Hematopoietic multipotent progenitor cell treated with erythropoietin and hydrocortisone succinate and interleukin-3 and kit ligand, for 8 days (in vitro differentiated cells): ENCODE results near the gene KRTAP27-1.

Experiments used
- DNase-seq: peaks from one replicate; pipeline ENCODE4 v3.0.0-alpha.2; 2015

The KRTAP27-1 gene

DNA sequence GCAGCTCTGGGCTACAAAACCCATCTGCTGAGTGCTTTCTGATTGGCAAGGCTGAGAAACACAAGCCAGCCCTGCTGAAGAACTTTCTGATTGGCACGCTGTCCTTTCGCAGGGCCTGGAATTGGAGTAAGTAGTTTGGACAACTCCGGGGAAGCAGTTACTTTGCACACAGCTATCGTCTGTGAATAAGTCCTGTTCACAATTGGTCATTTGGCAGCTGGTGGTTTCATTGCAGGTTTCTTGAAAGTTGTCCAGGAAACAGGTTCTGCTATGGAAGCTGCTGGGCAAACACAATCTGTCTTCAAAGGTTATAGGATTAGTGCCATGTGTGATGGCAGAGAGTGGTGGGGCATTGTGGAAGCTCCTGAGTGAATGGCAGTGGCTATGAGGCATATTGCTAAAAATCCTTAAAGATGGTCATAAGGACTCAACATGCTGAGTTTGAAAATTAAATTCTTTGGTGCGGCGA is at the start of gene KRTAP27-1:
KRTAP27-1 (minus strand) TSS at position 419 of the 469 bp plus-strand sequence; CDS start at position 393, 26 bp downstream.
- DNase-seq, result no peak

- no peak for DNase-seq
Measured at GRCh38 chr21:30382201-30382600, 44.7 kb upstream of the KRTAP27-1 start.

DNA sequence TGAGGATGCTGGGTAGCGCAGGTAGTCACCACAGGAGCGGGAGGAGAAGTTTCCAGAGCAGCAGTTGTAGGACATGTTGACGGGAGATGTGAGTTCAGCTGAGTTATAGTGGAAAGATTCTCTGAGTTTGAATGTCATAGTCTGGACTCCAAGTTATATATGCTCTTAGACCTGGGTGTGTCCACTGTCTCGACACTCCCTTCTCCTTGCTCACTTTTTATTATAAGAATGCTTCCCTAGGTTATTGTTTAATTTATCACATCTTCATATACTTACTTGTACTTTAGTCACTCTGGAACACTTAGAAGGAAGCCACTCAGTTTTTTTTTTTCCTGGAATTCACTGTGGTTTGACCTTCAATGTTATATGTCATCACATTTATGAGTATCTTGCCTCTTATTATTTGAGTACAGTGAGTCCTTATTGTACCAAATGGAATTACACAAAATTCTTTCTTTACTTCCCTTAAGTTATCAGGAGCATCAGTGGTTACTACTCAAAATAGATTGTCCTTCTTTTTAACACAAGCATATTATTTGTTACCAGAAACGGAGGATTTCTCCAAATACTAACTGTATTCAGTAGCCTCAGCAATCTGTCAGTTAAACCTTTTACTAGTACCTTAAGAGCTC is 34.8 kb upstream of the KRTAP27-1 start, which contains the start of gene KRTAP13-2:
KRTAP13-2 (minus strand) TSS at position 133 of the 632 bp plus-strand sequence; CDS start at position 75, 58 bp downstream.
- DNase-seq, result no peak

DNA sequence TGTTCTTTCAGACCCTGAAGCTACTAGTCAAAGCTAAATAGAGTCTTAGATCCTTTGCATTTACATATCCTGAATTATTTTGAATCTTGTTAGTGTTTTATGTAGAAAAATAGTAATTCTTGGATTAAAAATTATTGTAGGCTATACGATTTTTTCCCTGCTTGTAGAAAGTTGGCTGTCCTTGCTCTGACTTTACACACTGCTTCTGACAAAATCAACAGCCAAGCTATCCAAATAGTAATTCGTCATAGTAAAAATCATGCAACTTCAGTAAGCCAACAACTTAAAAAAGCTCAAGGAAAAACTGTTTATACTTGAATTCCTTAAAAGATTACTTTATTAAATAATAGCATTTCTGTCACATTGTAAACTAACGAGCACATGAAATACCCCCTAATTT is 18.4 kb upstream of the KRTAP27-1 start:
- DNase-seq, result no peak

GRCh38 chr21:30354308-30355005 is 17.0 kb upstream of the KRTAP27-1 start:
- DNase-seq, result no peak

DNA sequence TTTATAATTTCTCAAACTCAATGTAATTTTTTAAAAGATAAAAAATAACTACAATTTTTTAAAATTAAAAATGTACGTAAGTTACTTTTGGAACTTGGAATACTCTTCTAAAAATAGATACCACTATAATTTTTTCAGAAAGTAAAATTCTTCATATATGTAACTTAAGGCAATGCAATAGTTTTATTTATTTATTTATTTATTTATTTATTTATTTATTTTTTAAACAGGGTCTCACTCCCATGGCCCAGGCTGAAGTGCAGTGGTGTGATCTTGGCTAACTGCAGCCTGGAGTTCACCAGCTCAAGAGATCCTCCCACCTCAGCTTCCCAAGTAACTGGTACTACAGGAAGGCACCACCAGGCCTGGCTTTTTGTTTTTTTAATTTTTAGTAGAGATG is 14.0 kb upstream of the KRTAP27-1 start:
- no peak for DNase-seq

DNA sequence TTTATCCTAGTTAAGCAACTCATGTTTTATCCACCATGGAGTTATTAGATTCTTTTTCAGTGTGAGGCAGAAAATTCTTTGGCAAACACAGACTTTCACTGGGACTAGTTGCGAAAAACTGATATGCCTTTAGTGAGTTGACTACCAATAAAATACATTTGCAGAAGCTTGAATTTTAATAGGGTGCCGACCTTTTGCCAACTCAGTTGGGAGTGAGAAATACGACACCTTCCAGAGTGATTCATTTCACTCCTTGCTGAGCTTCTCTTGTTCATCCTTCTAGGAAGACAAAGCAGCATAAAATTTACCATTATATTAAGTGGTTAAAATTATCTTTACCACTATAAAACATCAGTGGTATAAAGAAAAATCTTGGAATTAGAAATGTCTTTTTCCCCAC is 12.1 kb upstream of the KRTAP27-1 start:
- DNase-seq, result no peak

- DNase-seq, result no peak
Measured at GRCh38 chr21:30348506-30348905, 11.0 kb upstream of the KRTAP27-1 start, which contains the start of gene KRTAP23-1. KRTAP23-1 (minus strand) TSS chr21:30348606; CDS start chr21:30348606, 0 bp downstream.

- DNase-seq, result no peak
Measured at GRCh38 chr21:30345014-30345413, 7.5 kb upstream of the KRTAP27-1 start.

GRCh38 chr21:30340714-30341573 is 3.5 kb upstream of the KRTAP27-1 start:
- DNase-seq, result peak; percentile 41

DNA sequence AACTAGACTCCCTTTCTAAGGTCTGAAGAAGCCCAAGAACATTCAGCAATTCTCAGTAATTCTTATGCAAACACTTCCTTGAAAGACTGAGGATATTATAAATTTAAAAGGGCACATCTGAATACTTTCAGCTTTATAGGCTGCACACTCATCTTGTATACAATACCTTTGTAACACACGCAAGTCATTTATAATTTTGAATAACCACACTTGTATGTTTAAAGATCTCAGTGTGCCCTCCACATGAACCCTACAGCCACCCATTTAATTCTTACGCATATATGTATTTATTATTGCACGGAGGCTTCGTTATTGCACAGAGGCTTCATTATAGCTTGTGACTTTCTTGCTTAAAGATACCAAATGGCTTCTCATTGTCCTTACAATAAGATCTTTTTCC is 1.2 kb upstream of the KRTAP27-1 start:
- no peak for DNase-seq

- DNase-seq, result no peak
Measured at GRCh38 chr21:30337772-30338171, 278 bp upstream of the KRTAP27-1 start.

DNA sequence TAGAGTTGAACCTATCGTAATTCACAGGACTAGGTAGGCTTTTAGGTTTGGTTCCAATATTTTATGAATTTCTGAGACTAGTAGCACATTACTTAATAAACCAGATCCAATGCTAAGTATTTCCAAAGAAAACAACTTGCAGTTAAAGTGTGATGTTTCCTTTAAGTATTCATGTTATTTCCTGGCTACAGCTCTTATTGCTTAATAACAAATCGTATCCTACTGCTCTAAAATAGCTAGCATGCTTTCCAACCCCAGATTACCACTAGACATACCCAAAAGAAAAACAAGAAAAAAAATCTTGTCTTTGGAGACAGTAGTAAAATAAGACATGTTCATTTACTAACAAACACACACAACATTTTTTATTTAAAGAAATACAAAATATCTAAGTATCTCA is 898 bp downstream of the KRTAP27-1 start:
- no peak for DNase-seq

GRCh38 chr21:30333736-30334135 is 3.8 kb downstream of the KRTAP27-1 start:
- DNase-seq, result no peak

DNA sequence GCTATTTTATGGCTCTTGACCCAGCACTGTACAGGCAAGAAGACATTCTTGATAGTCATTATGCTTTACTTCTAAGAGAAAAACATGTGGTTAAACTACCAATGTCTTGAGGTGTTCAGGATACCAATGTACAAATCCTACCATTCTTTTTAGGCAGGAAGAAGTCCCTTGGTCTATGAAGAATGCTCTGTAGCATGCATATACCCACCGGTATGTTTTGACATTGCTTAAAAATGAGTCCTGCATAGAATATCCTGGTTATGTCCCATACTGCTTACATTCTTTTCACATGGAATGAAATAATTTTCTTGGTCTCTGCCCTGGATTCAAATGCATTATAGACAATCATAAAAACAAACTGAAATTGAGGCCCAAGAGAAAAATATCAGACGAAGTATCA is 4.8 kb downstream of the KRTAP27-1 start:
- DNase-seq, result no peak

DNA sequence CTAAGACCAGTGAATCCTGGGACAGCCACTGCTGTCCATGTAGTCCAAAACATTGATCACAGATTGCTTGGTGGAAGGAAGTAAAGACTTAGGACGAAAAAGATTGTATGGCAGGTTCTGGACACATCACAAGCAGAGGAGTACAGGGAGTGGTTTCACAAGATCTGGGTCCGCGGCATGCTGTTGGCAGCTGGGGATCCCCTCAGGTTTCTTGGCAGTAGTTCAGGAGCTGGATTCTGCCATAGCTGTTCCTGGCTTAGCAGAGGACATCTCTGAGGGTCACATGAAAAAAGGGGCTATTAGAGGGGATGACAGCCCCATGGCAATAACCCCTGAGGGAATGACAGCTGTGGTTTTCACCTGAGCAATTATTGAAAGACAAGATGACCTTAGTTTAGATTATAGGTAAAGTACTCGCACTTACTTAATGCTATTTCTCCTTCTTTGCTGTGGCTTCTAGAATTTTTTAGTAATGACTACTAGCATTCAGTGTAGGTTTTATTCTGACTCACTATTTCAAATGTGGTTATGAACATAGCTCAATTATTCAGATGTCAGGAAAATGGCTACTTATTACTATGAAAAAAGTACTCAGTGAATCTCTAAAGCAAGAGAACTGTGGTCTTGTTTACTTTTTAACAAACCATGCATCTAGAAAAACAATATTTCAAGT is 8.2 kb downstream of the KRTAP27-1 start:
- no peak for DNase-seq

DNA sequence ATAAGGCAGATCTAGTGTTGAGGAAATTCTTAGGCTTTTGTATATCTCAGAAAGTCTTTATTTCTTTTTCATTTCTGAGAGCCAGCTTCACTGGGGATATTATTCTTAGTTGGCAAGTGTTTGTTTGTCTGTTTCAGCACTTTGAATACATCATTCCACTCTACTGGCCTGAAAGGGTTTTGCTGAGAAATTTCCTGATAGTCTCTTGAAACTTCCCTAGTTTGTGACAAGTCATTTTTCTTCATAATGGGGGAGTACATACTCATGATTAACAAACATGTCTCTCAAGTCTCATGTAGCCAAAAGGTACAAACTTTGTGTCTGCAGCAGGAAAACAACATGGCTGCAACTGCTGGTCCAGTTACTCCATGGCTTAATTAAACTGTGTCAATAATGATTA is 11.1 kb downstream of the KRTAP27-1 start:
- no peak for DNase-seq

- DNase-seq, result no peak
Measured at GRCh38 chr21:30320215-30320614, 17.3 kb downstream of the KRTAP27-1 start, which contains the start of gene KRTAP26-1. KRTAP26-1 (minus strand) TSS chr21:30320315; CDS start chr21:30320035, 280 bp downstream.

- no peak for DNase-seq
Measured at GRCh38 chr21:30315701-30316100, 21.8 kb downstream of the KRTAP27-1 start.

GRCh38 chr21:30306884-30307283 is 30.6 kb downstream of the KRTAP27-1 start:
- no peak for DNase-seq

GRCh38 chr21:30305136-30305535 is 32.4 kb downstream of the KRTAP27-1 start:
- DNase-seq, result no peak

DNA sequence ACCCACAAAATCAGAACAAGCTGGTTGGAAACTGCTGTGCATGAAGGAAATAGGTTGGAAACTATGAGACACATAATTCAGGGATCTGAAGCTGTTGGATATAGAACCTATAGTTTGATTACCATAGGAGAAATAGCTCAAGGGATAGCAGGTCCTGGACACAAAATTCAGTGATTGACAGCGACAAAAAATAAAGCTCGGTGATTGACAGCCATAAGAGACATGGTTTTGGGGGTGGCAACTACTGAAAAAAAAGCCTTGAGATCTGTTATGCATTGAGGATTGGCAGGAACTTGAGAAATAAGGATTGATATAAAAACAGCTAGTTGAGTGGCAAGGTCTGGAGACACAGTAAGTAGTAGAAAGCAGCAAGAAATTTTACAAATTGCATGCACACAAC is 48.3 kb downstream of the KRTAP27-1 start, which contains the start of gene KRTAP25-1:
KRTAP25-1 (minus strand) TSS at position 300 of the 400 bp plus-strand sequence; CDS start at position 276, 24 bp downstream.
- DNase-seq, result no peak
